Measurements from ENCODE around the gene PGAP3.

DNA sequence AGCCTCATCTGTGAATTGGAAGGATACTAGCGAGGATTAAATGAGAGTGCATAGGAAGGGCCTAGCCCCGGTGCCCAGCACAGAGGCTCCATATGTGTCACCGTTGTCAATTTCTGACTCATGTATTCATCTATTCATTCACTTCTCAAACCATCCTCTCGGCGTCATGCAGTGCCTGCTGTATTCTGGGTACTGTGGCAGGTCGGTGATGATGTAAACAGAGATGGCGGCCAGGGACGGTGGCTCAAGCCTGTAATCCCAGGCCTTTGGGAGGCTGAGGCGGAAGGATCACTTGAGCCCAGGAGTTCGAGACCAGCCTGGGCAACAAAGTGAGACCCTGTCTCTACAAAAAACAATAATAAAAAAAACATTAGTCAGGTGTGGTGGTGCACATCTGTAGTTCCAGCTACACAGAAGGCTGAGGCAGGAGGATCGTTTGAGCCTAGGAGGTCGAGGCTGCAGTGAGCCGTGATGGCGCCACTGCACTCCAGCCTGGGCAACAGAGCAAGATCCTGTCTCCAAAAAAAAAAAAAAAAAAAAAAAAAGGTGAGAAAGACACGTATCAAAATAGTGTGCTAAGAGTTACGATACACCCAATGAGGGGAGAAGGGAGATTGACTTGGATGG lies 65.4 kb downstream of the PGAP3 start:
- TF ChIP-seq, protein P1, sequence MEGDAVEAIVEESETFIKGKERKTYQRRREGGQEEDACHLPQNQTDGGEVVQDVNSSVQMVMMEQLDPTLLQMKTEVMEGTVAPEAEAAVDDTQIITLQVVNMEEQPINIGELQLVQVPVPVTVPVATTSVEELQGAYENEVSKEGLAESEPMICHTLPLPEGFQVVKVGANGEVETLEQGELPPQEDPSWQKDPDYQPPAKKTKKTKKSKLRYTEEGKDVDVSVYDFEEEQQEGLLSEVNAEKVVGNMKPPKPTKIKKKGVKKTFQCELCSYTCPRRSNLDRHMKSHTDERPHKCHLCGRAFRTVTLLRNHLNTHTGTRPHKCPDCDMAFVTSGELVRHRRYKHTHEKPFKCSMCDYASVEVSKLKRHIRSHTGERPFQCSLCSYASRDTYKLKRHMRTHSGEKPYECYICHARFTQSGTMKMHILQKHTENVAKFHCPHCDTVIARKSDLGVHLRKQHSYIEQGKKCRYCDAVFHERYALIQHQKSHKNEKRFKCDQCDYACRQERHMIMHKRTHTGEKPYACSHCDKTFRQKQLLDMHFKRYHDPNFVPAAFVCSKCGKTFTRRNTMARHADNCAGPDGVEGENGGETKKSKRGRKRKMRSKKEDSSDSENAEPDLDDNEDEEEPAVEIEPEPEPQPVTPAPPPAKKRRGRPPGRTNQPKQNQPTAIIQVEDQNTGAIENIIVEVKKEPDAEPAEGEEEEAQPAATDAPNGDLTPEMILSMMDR (IDR thresholded peaks at IDR 0.05; ENCODE audit: low read depth, low read length): no peak
- no peak for TF ChIP-seq POLR2A (IDR thresholded peaks at IDR 0.05; ENCODE audit: extremely low read depth, insufficient read length)
